Prostate gland (tissue), 2 donors: ENCODE data around the gene CCDC92B.

Experiments used
- POLR2A ChIP-seq: fragments of 450-650 bp; IDR thresholded peaks from one replicate; pipeline ENCODE4 v1.6.1; 2016; ENCODE audit warnings: antibody characterized with exemption, mild to moderate bottlenecking
- POLR2AphosphoS5 ChIP-seq: sonication (generic); formaldehyde crosslinking; IDR thresholded peaks from one replicate; pipeline ENCODE4 v1.6.1; 2017; ENCODE audit warnings: antibody characterized with exemption
- TF ChIP-seq, protein P1 (sequence below), 4 experiments: fragments of 200-600 bp in 2 of 4; fragments of 450-650 bp in 2 of 4; sonication (generic) in 2 of 4; IDR thresholded peaks; 1 replicate in 3 of 4; 2 replicates in 1 of 4; pipeline ENCODE4 v1.5.1; 2016 to 2019; ENCODE audit warnings: antibody characterized with exemption in 4 of 4, mild to moderate bottlenecking in 2 of 4, moderate library complexity in 2 of 4

DNA sequence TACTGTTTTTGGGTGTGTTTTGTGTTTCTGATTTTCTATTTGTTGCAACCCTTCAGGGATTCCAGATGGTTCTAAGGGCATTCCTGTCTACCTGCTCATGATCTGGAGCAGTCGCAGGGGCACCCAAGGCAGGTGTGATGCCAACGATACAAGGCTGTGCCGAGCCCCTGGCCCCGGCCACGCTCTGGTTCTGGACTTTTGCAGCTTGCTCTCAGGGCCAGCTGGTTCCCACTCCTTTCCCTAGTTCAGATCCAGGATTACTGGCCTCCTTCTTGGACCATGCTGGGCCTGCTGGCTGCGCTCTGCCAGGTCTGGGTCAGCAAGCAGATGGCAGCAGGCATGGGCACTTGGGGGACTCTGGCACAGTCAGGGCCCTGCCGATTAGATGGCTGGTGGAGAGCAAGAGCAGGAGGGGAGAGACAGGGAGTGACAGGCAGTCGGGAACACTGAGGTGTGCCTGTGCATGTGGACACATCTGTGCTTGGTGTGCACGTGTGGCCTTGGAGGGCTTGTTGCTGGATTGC lies 31.5 kb upstream of the CCDC92B start:
- TF ChIP-seq POLR2A (no peak), POLR2AphosphoS5 (no peak)
- TF ChIP-seq, protein P1, sequence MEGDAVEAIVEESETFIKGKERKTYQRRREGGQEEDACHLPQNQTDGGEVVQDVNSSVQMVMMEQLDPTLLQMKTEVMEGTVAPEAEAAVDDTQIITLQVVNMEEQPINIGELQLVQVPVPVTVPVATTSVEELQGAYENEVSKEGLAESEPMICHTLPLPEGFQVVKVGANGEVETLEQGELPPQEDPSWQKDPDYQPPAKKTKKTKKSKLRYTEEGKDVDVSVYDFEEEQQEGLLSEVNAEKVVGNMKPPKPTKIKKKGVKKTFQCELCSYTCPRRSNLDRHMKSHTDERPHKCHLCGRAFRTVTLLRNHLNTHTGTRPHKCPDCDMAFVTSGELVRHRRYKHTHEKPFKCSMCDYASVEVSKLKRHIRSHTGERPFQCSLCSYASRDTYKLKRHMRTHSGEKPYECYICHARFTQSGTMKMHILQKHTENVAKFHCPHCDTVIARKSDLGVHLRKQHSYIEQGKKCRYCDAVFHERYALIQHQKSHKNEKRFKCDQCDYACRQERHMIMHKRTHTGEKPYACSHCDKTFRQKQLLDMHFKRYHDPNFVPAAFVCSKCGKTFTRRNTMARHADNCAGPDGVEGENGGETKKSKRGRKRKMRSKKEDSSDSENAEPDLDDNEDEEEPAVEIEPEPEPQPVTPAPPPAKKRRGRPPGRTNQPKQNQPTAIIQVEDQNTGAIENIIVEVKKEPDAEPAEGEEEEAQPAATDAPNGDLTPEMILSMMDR (IDR thresholded peaks at IDR 0.05) = no peak
